C4-2B (cell line): ENCODE data around the gene SPAG17.

Source experiments
- ZFX ChIP-seq: fragments of 450-650 bp; IDR thresholded peaks from 2 replicates; pipeline ENCODE4 v1.6.1; 2017
- TF ChIP-seq, protein P1 (sequence below): fragments of 450-650 bp; conservative IDR thresholded peaks from 2 replicates; pipeline ENCODE4 v1.5.1; 2017; ENCODE audit warnings: mild to moderate bottlenecking

DNA sequence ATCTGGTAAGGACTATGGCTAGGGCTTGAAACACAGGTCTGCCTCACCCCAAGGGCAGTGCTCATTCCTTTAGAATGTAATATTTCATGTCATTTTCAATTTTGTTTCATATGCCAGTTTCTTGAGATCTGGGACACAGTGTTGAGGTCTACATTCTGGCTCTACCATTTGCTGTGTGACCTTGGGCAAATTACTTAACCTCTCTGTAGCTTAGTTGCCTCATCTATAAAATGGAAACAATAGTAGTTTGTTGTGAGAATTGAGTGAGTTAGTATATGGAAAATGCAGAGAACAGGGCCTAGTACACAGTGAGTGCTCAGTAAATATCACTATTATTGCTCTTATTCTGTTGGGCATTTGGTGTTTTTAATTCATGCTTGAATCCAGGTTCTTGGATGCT is 171.1 kb downstream of the SPAG17 start:
- TF ChIP-seq, protein P1, sequence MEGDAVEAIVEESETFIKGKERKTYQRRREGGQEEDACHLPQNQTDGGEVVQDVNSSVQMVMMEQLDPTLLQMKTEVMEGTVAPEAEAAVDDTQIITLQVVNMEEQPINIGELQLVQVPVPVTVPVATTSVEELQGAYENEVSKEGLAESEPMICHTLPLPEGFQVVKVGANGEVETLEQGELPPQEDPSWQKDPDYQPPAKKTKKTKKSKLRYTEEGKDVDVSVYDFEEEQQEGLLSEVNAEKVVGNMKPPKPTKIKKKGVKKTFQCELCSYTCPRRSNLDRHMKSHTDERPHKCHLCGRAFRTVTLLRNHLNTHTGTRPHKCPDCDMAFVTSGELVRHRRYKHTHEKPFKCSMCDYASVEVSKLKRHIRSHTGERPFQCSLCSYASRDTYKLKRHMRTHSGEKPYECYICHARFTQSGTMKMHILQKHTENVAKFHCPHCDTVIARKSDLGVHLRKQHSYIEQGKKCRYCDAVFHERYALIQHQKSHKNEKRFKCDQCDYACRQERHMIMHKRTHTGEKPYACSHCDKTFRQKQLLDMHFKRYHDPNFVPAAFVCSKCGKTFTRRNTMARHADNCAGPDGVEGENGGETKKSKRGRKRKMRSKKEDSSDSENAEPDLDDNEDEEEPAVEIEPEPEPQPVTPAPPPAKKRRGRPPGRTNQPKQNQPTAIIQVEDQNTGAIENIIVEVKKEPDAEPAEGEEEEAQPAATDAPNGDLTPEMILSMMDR = no peak
- TF ChIP-seq ZFX = no peak
